Measurements from ENCODE around the gene TPPP3. TPM values are rescaled to one million over a fixed set of nuclear protein-coding genes. Genes with fewer than 3 reads are reported as not detected.

Gene TPPP3
- total RNA-seq, 4 donors from 2014 or later, result 2.0 to 5.9 (median 2.6) TPM

DNA sequence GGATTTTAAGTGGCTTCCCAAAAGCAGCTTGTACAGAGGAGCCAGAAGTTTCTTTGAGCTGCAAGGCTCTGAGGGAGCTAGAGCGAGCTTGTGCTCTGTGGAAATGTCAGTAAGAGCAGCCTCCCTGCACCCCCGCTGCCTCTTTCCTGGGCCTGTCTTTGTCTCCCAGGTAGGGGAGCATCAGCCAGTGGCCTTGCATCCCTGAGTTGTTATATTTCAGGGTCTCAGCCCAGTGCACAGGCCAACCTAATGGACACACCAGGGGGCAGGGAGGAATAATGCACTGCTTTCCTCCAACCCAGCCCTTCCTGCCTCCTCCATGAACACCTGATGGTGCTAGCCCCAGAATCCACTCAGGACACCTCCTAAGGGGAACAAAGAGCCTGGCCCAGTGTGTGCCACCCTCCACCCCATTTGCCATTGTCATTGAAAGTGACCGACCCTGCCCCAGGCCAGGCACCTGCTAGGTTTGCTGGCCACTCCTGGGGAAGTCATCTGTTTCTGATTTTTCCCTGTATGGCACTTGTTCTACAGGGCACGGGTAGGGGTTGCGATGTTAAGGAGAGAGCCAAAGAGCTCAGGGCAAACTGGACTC lies 6.3 kb downstream of the TPPP3 start:
- TF ChIP-seq CTCF (IDR thresholded peaks at IDR 0.05; ENCODE audit: low read depth), result no peak

DNA sequence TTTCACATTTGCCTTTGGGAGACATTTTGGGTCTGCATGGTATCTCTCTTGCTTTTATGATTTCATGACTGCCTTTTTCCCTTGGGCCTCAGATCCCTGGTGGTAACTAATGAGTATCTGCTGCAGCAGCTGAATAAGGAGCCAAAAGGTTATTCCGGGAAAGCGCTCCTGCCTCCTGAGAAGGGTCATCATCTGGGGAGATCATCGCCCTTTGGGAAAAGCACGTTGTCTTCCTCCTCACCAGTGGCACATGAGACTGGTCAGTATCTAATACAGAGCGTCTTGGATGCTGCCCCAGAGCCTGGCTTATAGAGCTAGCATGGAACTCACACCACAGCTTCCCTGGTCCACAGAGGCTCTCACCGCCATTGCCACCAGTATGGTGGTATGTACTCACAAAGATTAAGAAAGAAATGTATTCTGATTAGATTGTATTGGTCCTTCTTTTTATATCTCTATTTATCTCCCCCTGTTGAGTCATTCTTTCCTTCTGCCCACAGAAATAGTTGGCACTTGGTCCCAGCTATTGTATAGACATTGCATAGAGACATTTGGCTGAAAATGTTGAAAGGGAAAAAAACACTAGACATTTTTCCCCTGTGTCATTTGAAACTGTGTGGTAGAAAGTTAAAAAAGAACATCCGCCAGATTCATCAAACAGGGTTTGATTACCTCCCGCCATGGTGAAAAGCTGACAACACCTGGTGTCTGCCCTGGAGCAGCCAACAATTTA lies 8.4 kb downstream of the TPPP3 start:
- no peak for TF ChIP-seq CTCF (IDR thresholded peaks at IDR 0.05; ENCODE audit: low read depth)

DNA sequence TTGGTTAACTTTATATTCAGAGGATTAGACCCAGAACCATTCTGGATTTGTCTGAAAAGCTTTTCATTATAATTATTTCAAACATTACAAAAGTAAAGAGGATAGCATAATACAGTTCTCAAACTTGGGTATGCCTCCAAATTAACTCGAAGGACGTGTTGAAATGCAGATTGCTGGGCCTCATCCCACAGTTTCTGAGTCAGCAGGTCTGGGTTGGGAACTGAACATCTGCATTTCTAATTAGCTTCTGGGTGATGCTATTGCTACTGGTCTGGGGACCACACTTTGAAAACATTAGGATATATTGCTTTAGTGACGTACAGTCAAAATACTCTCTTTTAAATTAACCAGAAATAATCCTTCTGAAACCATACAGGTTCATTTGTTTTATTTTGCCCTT lies 10.0 kb downstream of the TPPP3 start:
- no peak for TF ChIP-seq CTCF (IDR thresholded peaks at IDR 0.05; ENCODE audit: low read depth)

DNA sequence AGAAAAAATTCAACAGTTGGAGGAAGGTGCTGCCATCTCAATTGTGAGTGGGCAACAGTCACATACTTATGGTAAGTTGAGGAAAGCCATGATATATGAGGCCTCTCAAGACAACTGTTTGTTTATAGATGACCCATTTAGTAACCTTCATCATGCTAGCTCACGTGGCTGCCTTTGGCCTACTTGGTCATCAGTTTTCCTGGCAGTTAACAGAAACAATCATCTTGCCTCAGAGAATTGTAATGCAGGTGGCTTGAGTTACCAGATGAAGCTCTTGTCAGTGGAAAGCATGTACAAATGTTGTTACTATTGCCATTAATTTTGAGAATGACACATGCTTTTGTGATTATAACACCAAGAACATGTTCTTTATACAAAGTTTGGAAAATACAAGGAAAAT lies 14.7 kb downstream of the TPPP3 start:
- no peak for TF ChIP-seq CTCF (IDR thresholded peaks at IDR 0.05; ENCODE audit: low read depth)

DNA sequence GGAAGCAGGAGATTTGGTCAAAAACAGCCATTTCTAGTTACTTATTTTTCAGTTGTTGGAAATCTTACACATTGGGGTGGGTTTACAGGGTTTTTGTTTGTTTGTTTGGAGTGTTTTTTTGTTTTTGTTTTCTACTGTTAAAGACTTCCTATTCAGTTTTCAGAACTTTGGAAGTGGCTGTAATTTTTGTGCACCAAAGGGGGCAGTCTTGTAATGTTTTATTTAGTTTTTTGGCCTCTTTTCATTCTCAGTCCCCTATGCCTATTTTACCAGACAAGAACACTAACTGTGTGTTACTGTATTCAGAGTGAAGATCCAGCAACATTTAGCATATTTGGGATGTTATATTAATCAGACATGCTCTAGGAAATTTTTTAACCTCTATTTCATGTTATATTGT lies 20.6 kb downstream of the TPPP3 start:
- no peak for TF ChIP-seq CTCF (IDR thresholded peaks at IDR 0.05; ENCODE audit: low read depth)

DNA sequence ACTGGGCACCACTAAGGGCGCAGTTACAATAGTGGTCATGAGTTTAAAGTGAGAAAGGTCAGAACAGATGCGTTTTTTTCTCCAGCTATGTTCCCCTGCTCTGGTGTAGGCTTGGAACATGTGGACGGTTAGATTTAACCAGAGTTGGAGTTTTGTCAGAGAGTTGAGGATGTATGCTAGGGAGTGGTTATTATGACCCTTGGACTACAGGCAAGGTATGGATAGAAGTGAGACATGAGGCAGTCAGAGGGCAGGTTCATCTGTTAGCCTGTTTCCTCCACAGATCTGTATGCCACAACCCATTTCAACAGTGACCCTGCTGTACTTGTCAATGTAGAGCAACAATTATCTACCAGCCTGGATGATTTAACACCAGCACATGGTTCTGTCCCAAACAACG lies 22.6 kb downstream of the TPPP3 start:
- TF ChIP-seq CTCF (IDR thresholded peaks at IDR 0.05; ENCODE audit: low read depth), result no peak

DNA sequence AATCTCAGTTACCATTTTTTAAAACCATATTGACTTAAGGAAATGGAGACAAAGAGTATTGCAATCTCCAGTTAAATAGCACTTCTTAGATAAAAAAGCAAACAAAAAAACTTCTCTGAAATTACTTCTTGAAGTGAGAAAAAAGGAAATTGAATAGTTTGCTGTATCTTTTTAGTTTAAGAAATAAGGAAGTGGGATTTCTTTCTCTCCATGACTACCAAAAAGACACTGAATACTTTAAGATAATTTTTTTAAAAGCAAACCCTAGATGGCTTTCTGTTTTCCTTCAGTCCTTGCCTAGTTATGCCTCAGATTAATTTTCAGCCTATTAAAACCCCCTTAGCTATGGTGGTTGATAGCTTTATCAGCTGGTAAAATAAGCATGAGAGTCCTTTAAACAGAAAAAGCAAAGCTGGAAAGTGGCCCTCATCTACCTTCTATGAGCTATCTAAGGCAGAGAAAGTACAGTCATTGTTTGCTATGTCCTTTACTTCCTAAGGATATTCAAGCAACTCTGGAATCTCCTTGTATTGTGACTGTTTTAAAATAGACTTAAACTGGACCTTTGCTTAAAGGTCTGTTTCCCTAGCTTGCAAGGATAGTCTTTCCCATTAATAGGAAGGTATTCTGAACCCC lies 28.6 kb downstream of the TPPP3 start:
- TF ChIP-seq CTCF (IDR thresholded peaks at IDR 0.05; ENCODE audit: low read depth), result no peak

All from subcutaneous adipose tissue (tissue), 4 donors.